EL (cell line): Measurements from ENCODE around the gene DIP2C.
"Not testable (repeated sequence)": the region's sequence is repeated elsewhere in the genome, so short reads cannot be mapped to it uniquely, and the experiment has no call there.

Experiments
- DNase-seq: peaks from one replicate; pipeline ENCODE4 v3.0.0-alpha.2; 2016

Gene DIP2C

GRCh38 chr10:339038-339391, 350.5 kb downstream of the DIP2C start:
- no peak for DNase-seq

GRCh38 chr10:338171-339037, 351.1 kb downstream of the DIP2C start:
- DNase-seq: no peak

- no peak for DNase-seq
Measured at GRCh38 chr10:336247-336646, 353.2 kb downstream of the DIP2C start.

- DNase-seq: peak; percentile 17
Measured at GRCh38 chr10:335151-335800, 354.2 kb downstream of the DIP2C start.

GRCh38 chr10:331186-331585, 358.3 kb downstream of the DIP2C start:
- DNase-seq: no peak

- DNase-seq: peak; percentile 96
Measured at GRCh38 chr10:329361-330099, 359.9 kb downstream of the DIP2C start.

- DNase-seq: no peak
Measured at GRCh38 chr10:327889-328852, 361.3 kb downstream of the DIP2C start.

- DNase-seq: no peak
Measured at GRCh38 chr10:326894-327635, 362.4 kb downstream of the DIP2C start.

GRCh38 chr10:326350-326749, 363.1 kb downstream of the DIP2C start:
- DNase-seq: no peak

- no peak for DNase-seq
Measured at GRCh38 chr10:325282-325681, 364.2 kb downstream of the DIP2C start.

- DNase-seq: no peak
Measured at GRCh38 chr10:324593-324992, 364.9 kb downstream of the DIP2C start.

- DNase-seq: peak; percentile 97
Measured at GRCh38 chr10:323651-324293, 365.7 kb downstream of the DIP2C start.

- DNase-seq: not testable (repeated sequence)
Measured at GRCh38 chr10:323046-323445, 366.4 kb downstream of the DIP2C start.

GRCh38 chr10:320771-321170, 368.7 kb downstream of the DIP2C start:
- DNase-seq: no peak

GRCh38 chr10:317926-318325, 371.5 kb downstream of the DIP2C start:
- DNase-seq: no peak

- no peak for DNase-seq
Measured at GRCh38 chr10:317271-317769, 372.1 kb downstream of the DIP2C start.

GRCh38 chr10:316390-316789, 373.1 kb downstream of the DIP2C start:
- DNase-seq: no peak

- DNase-seq: peak; percentile 7
Measured at GRCh38 chr10:314871-315270, 374.6 kb downstream of the DIP2C start.

- DNase-seq: no peak
Measured at GRCh38 chr10:314381-314780, 375.1 kb downstream of the DIP2C start.

- DNase-seq: no peak
Measured at GRCh38 chr10:311901-312665, 377.4 kb downstream of the DIP2C start.
